ENCODE data around the gene TAPBP. TPM values are rescaled to one million over a fixed set of nuclear protein-coding genes. Genes with fewer than 3 reads are reported as not detected.

TAPBP gene
- total RNA-seq, 2 donors from 2014 or later: 204 to 235 TPM

DNA sequence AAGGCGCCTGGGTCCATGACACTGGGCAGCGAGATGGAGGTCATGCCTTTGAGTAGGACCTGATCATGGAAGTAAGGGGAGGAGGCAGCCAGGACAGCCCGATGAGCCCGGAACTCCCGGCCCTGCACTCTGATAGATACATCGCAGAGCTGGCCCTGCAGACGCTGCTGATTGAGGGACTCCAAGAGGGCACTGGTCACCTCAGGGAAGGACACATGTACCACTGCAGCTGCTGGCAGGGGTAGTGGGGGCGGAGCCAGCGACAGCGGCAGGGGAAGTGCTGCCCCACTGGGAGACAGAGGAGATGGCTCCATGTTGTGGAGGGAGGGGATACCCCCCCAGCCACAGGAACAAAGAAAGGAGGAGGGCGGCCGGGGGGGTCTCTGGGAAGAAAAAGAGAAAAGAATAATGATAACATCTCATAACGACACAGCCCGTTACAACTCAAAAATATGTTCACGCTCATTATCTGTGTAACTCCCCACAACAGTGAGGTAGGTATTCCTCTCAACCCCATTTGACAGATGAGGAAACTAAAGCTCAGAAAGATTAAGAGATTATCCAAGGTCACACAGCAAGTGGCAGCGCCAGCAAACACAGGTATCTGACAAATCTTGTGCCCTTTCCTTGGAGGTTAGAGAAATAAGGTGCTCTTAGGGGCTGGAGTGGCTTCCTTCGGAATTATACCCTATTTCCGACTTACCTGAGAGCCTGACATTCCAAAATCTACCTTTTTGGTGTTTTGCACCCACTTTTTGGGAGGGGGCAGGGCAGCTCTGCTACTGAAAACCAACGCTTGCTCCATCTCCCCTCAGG is 2.9 kb upstream of the TAPBP start:
- H3K9ac ChIP-seq (ENCODE audit: low read depth in 2 of 2, low read length in 2 of 2): no peak overlapping the region
- TF ChIP-seq, protein P1, sequence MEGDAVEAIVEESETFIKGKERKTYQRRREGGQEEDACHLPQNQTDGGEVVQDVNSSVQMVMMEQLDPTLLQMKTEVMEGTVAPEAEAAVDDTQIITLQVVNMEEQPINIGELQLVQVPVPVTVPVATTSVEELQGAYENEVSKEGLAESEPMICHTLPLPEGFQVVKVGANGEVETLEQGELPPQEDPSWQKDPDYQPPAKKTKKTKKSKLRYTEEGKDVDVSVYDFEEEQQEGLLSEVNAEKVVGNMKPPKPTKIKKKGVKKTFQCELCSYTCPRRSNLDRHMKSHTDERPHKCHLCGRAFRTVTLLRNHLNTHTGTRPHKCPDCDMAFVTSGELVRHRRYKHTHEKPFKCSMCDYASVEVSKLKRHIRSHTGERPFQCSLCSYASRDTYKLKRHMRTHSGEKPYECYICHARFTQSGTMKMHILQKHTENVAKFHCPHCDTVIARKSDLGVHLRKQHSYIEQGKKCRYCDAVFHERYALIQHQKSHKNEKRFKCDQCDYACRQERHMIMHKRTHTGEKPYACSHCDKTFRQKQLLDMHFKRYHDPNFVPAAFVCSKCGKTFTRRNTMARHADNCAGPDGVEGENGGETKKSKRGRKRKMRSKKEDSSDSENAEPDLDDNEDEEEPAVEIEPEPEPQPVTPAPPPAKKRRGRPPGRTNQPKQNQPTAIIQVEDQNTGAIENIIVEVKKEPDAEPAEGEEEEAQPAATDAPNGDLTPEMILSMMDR (IDR thresholded peaks at IDR 0.05): no peak
- intact Hi-C loops (cut with DNase I): loop anchor here (2.0 to 10.0 kb wide), 2 partner anchors 40 to 98 kb away; partner anchors contain the start of genes B3GALT4, CUTA and PHF1
- no peaks in the 10 kb centered on the region for H3K9me3 ChIP-seq
- peaks cover 24% of the 10 kb centered on the region for H3K4me1 ChIP-seq
- no peaks in the 10 kb centered on the region for H3K27me3 ChIP-seq
- peak overlapping the region; percentile 45 for H3K4me3 ChIP-seq
- no peak for DNase-seq
- H3K27ac ChIP-seq: peak overlapping the region; percentile 88
- peaks cover 9% of the 10 kb centered on the region for H3K36me3 ChIP-seq

DNA sequence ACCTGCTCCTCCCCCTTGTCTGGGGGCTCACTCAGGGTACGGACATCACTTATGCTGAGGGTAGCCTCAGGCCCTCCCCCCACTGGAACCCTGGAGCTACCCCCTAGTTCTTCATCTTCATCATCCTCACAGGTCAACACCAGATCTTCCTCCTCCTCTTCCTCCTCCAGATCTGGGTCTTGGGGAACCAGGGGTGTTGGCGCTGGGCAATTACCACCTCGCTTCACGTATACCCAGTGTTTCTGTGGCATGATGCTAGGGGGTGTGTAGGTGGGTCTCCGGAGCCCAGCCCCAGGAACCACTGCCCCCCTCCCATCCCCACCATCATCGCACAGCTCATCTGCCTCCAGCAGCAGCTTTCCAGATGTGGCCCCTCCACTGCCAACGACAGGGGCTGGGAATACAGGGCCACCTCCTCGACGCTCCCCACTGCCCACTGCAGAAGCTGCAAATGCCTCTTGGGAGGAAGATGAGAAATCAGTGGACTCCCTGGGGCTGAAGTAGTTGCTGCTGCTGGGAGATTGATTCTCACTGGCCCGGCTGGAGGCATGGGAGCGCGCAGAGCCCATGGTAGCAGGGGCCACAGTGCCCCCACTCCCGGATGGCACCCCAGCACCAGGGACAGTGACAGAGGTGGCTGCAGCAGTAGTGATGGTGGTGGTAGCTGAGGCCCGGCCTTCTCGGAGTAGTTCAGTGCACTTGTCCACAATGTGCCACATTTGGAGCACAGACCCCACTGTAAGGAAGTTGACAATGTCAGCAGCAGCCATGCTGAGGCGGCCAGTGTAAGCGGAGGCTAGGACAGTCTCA is 2.1 kb upstream of the TAPBP start:
- H3K4me1 ChIP-seq: peaks cover 20% of the 10 kb centered on the region
- no peak for DNase-seq

DNA sequence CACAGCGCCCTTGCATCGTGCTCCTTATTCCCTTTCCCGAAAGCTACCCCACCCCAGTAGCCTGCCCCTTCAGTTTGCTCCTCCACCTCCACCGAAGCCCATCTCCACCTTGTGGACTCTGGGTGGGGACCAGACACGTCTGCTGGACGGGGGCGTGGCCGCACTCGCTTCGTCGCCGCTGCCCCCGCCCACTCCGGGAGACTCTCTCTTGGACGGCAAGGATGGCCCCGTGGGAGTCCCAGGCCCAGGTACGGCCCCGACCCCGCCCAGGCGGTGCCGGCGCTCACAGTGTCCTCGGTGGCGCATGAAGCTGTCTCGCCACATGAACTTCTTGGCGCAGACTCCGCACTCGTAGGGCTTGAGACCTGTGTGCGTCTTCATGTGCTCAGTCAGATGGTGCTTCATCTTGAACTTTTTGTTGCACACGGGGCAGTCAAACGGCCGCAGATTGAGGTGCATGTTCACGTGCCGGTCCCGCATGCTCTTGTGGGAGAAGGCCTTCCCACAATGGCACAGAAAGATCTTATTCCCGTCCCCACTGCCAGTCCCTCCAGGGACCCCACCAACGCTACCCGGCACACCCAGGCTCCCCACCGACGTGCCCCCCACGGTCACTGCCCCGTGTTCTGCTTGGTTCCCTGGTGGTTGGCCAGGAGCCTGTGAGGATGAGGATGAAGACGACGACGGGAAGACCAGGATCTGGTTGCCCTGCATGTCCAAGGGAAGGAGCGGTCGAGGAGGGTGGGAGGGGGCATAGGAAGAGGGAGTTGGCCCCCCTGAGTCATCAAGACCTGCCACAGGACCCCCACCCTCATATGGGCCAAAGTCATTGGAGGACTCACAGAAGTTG is 1.3 kb upstream of the TAPBP start:
- H3K36me3 ChIP-seq: peaks cover 4% of the 10 kb centered on the region
- no peaks in the 10 kb centered on the region for H3K27me3 ChIP-seq
- peak; percentile 86 for DNase-seq
- TF ChIP-seq, protein P1 (IDR thresholded peaks at IDR 0.05): no peak
- peak overlapping the region in 1 of 2 donors; percentile 99 for H3K9ac ChIP-seq (ENCODE audit: low read depth in 2 of 2, low read length in 2 of 2)
- peaks cover 23% of the 10 kb centered on the region for H3K4me1 ChIP-seq
- no peaks in the 10 kb centered on the region for H3K9me3 ChIP-seq
- H3K4me3 ChIP-seq: peak overlapping the region; percentile 79
- H3K27ac ChIP-seq: peak overlapping the region; percentile 100
- intact Hi-C loops (cut with DNase I): loop anchor here (10.0 kb wide), 1 partner anchor 100 kb away; the partner anchor contains the start of genes CUTA and PHF1

More for the DNA sequence above, 2.1 kb upstream of the TAPBP start:
- Histone ChIP-seq H3K27ac (no peak overlapping the region), H3K36me3 (peaks cover 9% of the 10 kb centered on the region), H3K4me3 (no peak overlapping the region), H3K9ac (ENCODE audit: low read depth in 2 of 2, low read length in 2 of 2) (peak overlapping the region in 1 of 2 donors; percentile 26), H3K27me3 (no peaks in the 10 kb centered on the region), H3K9me3 (no peaks in the 10 kb centered on the region)
- TF ChIP-seq, protein P1 (IDR thresholded peaks at IDR 0.05): no peak
- intact Hi-C loops (cut with DNase I): loop anchor here (2.0 to 10.0 kb wide), 2 partner anchors 39 to 99 kb away; partner anchors contain the start of genes B3GALT4, CUTA and PHF1

DNA sequence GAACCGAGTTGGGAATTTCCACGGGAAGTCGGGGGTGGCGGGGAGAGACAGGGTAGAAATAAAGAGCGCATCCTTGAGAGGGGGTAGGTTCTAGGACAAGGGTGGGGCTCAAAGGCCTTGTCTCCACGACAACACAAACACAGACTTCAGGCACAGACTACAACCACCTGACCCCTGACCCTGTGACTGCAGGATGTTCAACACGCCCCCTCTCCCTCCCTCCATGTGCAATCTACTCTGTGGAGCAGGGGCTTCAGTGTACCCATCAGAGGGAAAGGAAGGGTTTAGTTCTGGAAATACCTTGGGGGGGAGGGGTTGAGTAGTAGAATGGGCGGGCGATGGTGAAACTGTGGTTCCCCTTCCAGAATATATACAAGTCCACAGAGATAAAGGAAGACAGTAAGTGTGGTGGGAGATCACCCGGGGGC is 651 bp upstream of the TAPBP start:
- peaks cover 23% of the 10 kb centered on the region for H3K4me1 ChIP-seq
- no peaks in the 10 kb centered on the region for H3K27me3 ChIP-seq
- peak overlapping the region; percentile 89 to 99 for H3K9ac ChIP-seq (ENCODE audit: low read depth in 2 of 2, low read length in 2 of 2)
- peak; percentile 81 for DNase-seq
- H3K36me3 ChIP-seq: no peaks in the 10 kb centered on the region
- peak overlapping the region; percentile 79 for H3K4me3 ChIP-seq
- peak overlapping the region; percentile 100 for H3K27ac ChIP-seq
- no peaks in the 10 kb centered on the region for H3K9me3 ChIP-seq
- TF ChIP-seq, protein P1 (IDR thresholded peaks at IDR 0.05): no peak
- intact Hi-C loops (cut with DNase I): loop anchor here (10.0 kb wide), 1 partner anchor 100 kb away; the partner anchor contains the start of genes CUTA and PHF1
